A172 (cell line): Measurements from ENCODE around the gene TMEM240. TPM values are rescaled to one million over a fixed set of nuclear protein-coding genes. Genes with fewer than 3 reads are reported as not detected.

Experiments used
- DNase-seq: peaks from one replicate; pipeline ENCODE4 v3.0.0-alpha.2; 2015; ENCODE audit warnings: low spot score
- total RNA-seq: library from RNA; depleted of rRNA; stranded (reverse); fragments of >200 nt; shearing (Covaris generic); gene quantifications from 2 replicates; pipeline ENCODE4 v1.2.3, GENCODE V29; 2014; rRNA removed

Gene TMEM240
- not detected in 2 replicates for total RNA-seq

- DNase-seq: no peak
These were observed at the start of gene TMEM240 for GRCh38 chr1:1540090-1540817. Gene TMEM240 (minus strand): TSS chr1:1540624. CDS start chr1:1540346, 278 bp downstream.

DNA sequence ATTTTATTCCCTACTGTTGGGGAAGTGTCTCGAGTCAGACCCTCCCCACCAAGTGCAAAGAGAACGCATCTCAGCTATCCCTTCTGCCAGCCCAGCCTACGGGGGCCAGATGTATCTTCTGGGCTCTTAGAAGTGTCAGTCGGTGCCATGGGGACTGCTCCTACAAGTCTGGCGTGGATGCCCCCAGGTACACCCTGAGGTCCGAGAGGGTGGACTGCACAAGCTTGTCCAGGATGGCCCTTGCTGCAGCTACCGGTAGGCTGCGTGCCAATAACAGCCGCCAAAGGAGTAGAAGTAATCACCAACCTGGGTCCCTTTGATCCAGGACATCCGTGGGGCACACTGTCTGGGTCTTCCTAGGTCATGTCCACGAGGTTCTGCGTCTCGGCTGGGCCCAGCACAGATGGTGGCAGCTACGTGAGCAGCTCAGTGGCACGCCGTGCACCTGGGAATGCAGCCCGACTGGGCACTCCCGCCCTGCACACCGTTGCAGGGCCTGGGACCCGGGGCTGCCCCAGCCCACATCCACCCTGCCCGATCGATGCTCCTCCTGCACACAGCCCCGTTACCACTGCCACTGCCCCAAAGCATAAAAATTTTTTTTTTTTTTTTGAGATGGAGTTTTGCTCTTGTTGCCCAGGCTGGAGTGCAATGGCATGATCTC, 43.1 kb upstream of the TMEM240 start:
- no peak for DNase-seq

GRCh38 chr1:1582585-1583346, 42.3 kb upstream of the TMEM240 start:
- DNase-seq: no peak

DNA sequence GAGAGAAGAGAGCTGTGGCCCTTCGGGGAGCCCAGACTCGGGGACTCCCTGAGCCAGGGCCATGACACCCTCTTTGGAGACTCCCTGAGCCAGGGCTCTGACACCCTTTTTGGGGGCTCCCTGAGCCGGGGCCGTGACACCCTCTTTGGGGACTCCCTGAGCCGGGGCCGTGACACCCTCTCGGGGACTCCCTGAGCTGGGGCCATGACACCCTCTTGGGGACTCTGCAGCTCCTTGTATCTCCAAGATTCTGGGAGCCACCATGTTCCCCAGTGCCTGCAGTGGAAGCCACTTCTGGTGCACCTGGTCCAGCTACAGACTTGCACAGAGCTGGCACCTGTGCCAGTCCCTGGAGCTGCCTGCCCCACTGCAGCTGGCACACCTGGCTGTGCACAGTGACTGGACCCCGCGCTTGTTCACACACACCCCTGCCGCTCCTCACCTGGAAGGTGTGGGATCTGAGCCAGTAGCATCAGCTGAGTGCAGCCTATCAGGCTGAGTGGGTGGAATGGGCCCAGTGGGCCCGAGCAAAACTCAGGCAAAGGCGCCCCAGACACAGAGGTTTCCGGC, 38.0 kb upstream of the TMEM240 start:
- no peak for DNase-seq

DNA sequence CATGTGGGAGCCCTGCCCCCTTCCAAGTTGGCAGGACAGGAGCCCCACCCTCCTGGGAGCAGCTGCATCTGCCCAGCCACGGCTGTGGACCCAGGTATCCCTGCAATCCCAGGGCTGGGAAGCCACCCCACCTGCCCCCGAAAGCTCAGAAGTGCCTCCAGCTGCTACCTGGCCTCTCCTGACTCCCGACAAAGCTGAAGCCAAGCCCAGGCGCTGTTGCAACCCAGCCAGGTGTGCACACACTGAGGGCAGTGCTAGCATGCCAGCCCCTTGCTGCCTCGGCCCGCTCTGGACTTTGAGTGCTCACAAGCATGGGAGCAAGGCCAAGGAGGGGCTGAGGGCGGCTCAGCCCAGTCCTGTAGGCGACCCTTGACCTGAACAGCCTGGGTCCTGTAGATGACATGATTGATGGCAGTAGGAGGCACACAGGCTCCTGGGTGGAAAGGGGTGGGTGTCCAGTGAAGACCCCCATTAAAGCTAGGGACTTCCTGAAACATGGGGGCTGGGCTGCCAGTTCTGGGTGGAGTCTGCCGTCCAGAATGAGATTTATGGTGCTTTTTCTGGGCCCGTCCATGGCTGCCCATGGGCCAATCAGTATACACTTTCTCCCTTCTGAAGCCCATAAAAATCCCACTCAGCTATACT, 37.1 kb upstream of the TMEM240 start:
- no peak for DNase-seq

GRCh38 chr1:1574721-1575537, 34.5 kb upstream of the TMEM240 start, which contains the start of gene SSU72:
Gene SSU72 (minus strand): TSS chr1:1574863. CDS start chr1:1574557, 306 bp downstream.
- DNase-seq: peak; percentile 60

GRCh38 chr1:1573843-1574720, 33.7 kb upstream of the TMEM240 start:
- DNase-seq: peak; percentile 8

DNA sequence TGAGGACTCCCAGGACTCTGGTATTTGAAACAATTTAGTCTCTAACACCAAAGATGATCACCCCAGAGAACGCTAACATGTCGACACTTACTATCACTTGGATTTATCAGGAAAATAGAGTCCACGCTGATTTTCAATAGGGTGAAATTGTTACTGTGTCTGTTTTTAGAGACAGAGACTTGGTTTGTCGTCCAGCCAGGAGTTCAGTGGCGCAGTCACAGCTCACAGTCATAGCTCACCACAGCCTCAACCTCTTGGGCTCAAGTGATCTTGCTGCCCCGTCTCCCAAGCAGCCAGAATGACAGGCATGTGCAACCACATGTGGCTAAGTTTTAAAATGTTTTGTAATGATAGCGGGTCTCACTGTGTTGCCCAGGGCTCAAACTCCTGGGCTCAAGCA, 28.9 kb upstream of the TMEM240 start:
- no peak for DNase-seq

- no peak for DNase-seq
These were observed 27.5 kb upstream of the TMEM240 start for GRCh38 chr1:1567891-1568291.

DNA sequence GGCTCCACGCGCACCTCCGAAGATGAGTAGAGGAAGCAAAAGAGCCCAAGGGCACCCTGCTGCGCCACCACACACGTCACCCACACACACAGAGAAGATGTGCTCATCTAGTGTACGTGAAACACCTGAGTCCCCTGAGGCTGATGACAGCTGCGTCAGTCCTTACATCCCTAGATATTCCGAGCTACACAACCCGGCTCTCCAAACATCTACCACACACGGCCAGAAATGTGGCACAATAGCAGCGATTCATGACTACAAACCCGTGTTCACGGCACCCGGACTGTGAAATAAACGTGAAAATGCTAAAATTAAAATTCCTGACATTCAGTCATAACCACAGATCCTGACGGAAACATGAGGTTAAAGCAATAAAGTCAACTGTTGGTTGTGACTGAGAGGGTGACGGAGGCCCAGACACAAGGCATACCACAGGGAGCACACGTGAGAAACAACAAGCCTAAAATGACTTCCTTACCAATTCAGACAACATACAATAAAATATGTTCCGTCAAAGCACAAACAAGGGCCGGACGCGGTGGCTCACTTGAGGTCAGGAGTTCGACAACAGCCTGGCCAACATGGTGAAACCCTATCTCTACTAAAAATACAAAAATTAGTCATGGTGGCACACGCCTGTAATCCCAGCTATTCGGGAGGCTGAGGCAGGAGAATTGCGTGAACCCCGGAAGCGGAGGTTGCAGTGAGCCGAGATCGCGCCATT, 26.9 kb upstream of the TMEM240 start:
- DNase-seq: no peak

- DNase-seq: no peak
These were observed 24.9 kb upstream of the TMEM240 start for GRCh38 chr1:1565340-1565739.

GRCh38 chr1:1564268-1564667, 23.8 kb upstream of the TMEM240 start:
- DNase-seq: no peak

- no peak for DNase-seq
These were observed 23.3 kb upstream of the TMEM240 start for GRCh38 chr1:1563688-1564087.

DNA sequence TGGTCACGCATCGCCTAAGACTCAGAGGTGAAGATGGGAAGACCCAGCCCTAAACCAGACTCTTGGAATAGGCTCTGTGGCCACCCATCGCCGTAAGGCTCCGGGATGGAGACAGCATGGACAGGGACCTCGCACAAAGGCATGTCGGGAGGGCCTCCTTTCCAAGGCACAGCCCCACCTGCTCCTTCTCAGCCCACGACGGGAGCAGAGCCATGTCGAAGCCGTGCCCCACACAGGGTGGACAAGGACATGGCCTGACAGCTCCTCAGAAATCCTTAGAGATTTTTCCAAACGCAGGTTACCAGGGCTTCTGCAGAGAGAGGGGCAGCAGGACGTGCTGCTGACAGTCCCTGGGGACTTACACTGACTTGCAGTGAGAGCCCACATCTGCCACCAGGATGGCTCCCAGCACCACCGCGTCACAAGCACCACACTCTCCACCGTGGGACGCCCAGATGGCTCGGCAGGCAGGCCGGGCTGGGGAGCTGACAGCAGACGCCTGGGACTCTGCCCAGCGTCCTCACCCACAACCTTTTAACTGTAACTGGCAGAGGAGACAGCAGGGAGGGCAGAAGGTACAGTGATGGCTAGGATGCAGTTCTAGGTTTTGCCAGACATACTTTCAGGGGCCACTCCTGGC, 22.3 kb upstream of the TMEM240 start:
- no peak for DNase-seq

DNA sequence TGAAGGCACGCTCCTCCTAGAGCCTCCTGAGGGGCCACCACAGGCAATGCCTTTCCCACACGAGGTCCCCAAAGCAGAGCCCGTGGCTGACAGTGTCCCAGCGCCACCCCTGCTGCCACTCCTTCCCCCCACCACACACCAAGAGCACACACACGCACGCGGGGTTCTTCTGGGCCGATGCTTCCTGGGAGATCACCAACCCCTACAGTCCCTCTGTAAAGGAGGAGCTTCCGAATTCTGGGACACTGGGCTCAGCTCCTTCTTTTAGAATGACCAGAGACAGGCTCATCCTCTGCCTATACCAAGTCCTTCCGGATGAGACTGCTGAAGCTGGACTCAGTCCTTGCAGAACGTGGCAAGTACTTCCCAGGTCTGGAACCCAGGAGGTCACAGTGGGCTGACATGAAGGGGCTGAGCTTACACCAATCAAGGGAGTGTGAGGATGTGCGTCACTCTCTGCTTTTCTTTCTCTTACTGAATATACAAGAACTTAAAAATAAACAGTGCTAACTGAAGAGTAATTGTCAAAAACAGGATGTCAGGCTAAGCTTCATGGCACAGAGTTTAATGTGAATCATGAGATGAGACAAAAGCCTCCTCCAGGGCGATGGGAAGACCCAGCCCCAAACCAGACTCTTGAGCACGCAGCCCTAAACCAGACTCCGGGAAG, 21.5 kb upstream of the TMEM240 start:
- DNase-seq: no peak

DNA sequence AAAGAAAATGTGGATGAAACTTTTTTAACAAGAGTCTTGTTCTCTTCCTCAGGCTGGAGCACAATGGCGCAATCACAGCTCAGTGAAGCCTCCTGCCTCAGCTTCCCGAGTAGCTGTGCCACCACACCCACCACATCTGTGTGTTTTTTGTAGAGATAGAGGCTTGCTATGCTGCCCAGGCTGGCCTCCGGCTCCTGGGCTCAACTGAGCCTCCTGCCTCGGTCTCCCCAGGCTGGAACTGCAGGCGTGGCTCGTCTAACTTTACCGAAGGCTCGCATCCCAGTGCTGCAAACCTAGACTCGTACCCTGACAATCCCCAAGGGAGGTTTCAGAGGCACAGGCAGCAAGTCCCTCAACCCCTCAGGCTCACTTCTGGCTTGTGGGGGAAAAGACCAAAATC, 19.8 kb upstream of the TMEM240 start:
- DNase-seq: no peak

GRCh38 chr1:1559066-1559465, 18.6 kb upstream of the TMEM240 start:
- DNase-seq: no peak

GRCh38 chr1:1558591-1558990, 18.2 kb upstream of the TMEM240 start:
- DNase-seq: no peak
